NCI-H1436 (cell line): ENCODE results near the gene DUSP1.

Experiments used
- DNase-seq: peaks from one replicate; lab custom pipeline; 2025; lab: John Stamatoyannopoulos, UW

Gene DUSP1

GRCh38 chr5:172777881-172778814, 7.2 kb upstream of the DUSP1 start:
- DNase-seq: no peak

- no peak for DNase-seq
Observed at GRCh38 chr5:172776235-172776594, 5.2 kb upstream of the DUSP1 start.

GRCh38 chr5:172775326-172776234, 4.6 kb upstream of the DUSP1 start:
- DNase-seq: no peak

- no peak for DNase-seq
Observed at GRCh38 chr5:172774561-172775315, 3.7 kb upstream of the DUSP1 start.

- DNase-seq: no peak
Observed at GRCh38 chr5:172773481-172774469, 2.8 kb upstream of the DUSP1 start.

- DNase-seq: peak; percentile 4
Observed at GRCh38 chr5:172772112-172772906, 1.3 kb upstream of the DUSP1 start.

- no peak for DNase-seq
Observed at GRCh38 chr5:172771439-172772111, 580 bp upstream of the DUSP1 start.

- peak; percentile 43 for DNase-seq
Observed at GRCh38 chr5:172770374-172770674, 671 bp downstream of the DUSP1 start.

- peak; percentile 43 for DNase-seq
Observed at GRCh38 chr5:172769616-172770373, 1.2 kb downstream of the DUSP1 start.

- no peak for DNase-seq
Observed at GRCh38 chr5:172769342-172769615, 1.7 kb downstream of the DUSP1 start.

GRCh38 chr5:172768573-172769341, 2.2 kb downstream of the DUSP1 start:
- DNase-seq: no peak

- DNase-seq: no peak
Observed at GRCh38 chr5:172768098-172768572, 2.9 kb downstream of the DUSP1 start.

GRCh38 chr5:172766287-172767108, 4.5 kb downstream of the DUSP1 start:
- DNase-seq: no peak

- no peak for DNase-seq
Observed at GRCh38 chr5:172765766-172766286, 5.2 kb downstream of the DUSP1 start.

GRCh38 chr5:172764861-172765765, 5.9 kb downstream of the DUSP1 start:
- DNase-seq: peak; percentile 93

GRCh38 chr5:172763120-172763464, 7.9 kb downstream of the DUSP1 start:
- no peak for DNase-seq
